22Rv1 (cell line): ENCODE measurements around the gene MX1.

Experiments used
- H3K27ac ChIP-seq: fragments of 450-650 bp; 2 replicates; pipeline ENCODE4 v1.5.1; 2017
- ZFX ChIP-seq: fragments of 450-650 bp; IDR thresholded peaks from 2 replicates; pipeline ENCODE4 v1.6.1; 2017; ENCODE audit warnings: antibody characterized with exemption, borderline replicate concordance
- TF ChIP-seq, protein P1 (sequence below): fragments of 450-650 bp; IDR thresholded peaks from 2 replicates; pipeline ENCODE4 v1.5.1; 2017; ENCODE audit warnings: mild to moderate bottlenecking

Gene MX1

GRCh38 chr21:41497008-41497407 lies 71.0 kb downstream of the MX1 start:
- no peak for TF ChIP-seq ZFX
- TF ChIP-seq, protein P1, sequence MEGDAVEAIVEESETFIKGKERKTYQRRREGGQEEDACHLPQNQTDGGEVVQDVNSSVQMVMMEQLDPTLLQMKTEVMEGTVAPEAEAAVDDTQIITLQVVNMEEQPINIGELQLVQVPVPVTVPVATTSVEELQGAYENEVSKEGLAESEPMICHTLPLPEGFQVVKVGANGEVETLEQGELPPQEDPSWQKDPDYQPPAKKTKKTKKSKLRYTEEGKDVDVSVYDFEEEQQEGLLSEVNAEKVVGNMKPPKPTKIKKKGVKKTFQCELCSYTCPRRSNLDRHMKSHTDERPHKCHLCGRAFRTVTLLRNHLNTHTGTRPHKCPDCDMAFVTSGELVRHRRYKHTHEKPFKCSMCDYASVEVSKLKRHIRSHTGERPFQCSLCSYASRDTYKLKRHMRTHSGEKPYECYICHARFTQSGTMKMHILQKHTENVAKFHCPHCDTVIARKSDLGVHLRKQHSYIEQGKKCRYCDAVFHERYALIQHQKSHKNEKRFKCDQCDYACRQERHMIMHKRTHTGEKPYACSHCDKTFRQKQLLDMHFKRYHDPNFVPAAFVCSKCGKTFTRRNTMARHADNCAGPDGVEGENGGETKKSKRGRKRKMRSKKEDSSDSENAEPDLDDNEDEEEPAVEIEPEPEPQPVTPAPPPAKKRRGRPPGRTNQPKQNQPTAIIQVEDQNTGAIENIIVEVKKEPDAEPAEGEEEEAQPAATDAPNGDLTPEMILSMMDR, result no peak
- H3K27ac ChIP-seq, result no peak overlapping the region

DNA sequence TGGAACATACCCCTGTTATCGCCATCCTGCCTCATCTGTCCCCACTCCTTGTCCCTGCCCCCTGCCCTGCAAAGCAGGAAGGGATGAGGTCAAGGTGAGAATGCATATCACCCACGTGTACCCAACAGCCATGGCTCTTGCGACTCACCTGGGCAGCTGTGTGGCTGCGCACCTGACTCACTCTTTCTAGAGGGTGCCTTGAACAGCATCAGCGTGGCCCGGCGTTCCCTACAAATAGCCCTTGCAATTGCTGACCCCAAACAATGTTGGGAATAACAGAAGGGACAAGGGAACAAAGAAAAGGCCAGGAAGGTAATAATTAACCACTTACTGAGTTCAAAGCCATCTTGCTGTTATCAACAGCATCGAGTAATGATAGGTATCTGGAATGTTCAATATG lies 71.7 kb downstream of the MX1 start:
- H3K27ac ChIP-seq, result peak overlapping the region; percentile 23; the same call in 1 of the 2 replicates
- TF ChIP-seq, protein P1, result no peak
- TF ChIP-seq ZFX, result no peak

- H3K27ac ChIP-seq, result peak overlapping the region; percentile 92
Measured at GRCh38 chr21:41499920-41500319, 73.9 kb downstream of the MX1 start.

GRCh38 chr21:41500363-41500762 lies 74.3 kb downstream of the MX1 start:
- no peak for TF ChIP-seq ZFX
- TF ChIP-seq, protein P1, result no peak
- H3K27ac ChIP-seq, result peak overlapping the region; percentile 92

More at GRCh38 chr21:41499920-41500319, 73.9 kb downstream of the MX1 start:
- TF ChIP-seq ZFX, result no peak
- TF ChIP-seq, protein P1, result no peak

DNA sequence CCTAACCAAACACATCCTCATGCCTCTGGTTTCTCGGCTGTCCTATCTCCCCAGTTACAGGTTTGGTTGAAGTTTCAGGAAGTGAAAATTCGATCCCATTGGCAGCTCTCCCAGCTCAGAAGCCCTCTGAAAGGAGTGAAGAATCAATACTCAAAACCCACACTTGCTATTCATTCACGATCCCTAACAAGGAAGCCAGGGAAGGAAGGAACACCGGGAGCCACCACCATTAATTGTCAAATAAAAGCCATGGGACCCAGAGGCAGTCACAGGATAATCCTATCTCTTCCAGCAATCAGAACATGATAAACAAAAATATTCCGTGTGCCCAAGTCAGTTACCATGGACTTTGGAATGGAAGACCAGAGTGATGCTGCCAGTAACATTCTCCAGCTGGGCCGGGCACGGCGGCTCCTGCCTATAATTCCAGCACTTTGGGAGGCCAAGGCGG lies 74.9 kb downstream of the MX1 start:
- H3K27ac ChIP-seq, result peak overlapping the region; percentile 92

DNA sequence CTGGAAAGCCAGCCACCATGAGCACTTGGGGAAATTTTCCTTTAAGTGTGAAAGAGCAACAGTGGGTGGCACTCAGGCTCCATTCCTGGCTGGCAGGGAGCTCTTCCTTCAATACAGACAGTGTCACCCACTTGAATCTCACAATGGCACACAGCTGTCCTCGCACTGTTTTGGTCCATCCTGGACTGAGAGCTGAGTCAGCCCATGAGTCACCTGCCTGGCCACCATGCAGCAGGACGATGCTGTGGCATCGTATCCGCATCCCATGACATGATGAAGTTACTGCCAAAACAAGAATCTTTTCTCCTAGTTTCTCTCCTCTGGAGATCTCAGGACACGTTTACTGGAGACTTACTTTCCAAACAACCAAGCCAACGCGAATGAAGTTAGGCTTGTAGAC lies 75.9 kb downstream of the MX1 start:
- peak overlapping the region; percentile 92 for H3K27ac ChIP-seq
- TF ChIP-seq, protein P1, result no peak; the same call in none of the 2 replicates
- no peak for TF ChIP-seq ZFX

More for the DNA sequence above, 74.9 kb downstream of the MX1 start:
- TF ChIP-seq, protein P1, result no peak
- no peak for TF ChIP-seq ZFX

GRCh38 chr21:41503331-41503730 lies 77.3 kb downstream of the MX1 start:
- TF ChIP-seq, protein P1, result no peak
- TF ChIP-seq ZFX, result no peak
- H3K27ac ChIP-seq, result peak overlapping the region; percentile 92
